PC-9 (cell line): ENCODE data around the gene SEMA4F. TPM values are rescaled to one million over a fixed set of nuclear protein-coding genes. Genes with fewer than 3 reads are reported as not detected.

Experiments
- BruUV-seq: library from RNA; stranded (reverse); fragments of 400-500 nt; replicated peaks from 2 replicates; lab custom pipeline; 2021; lab: Mats Ljungman, UMichigan
- CTCF ChIA-PET: fragments of 300-600 bp; sonication (Branson Sonifier 250); formaldehyde crosslinking; loops from one replicate; lab custom pipeline; 2022; ENCODE audit warnings: antibody characterized with exemption; lab: Charles Lee
- POLR2A ChIA-PET: fragments of 300-600 bp; sonication (Branson Sonifier 250); formaldehyde crosslinking; loops from one replicate; lab custom pipeline; 2022; ENCODE audit warnings: antibody characterized with exemption; ENCODE audit not compliant: unreplicated experiment; lab: Charles Lee
- DNase-seq, 2 experiments: peaks; one replicate each; pipeline versions ENCODE4 v3.0.0 to v3.0.0-alpha.2; 2015 to 2022; ENCODE audit warnings: mixed read lengths in 1 of 2
- H2AFZ ChIP-seq: fragments of 200-600 bp; sonication (generic); 2 replicates; pipeline ENCODE4 v1.8.1; 2017; ENCODE audit warnings: antibody characterized with exemption
- H3F3A ChIP-seq: fragments of 200-600 bp; sonication (generic); 2 replicates; pipeline ENCODE4 v1.8.1; 2017; ENCODE audit warnings: antibody characterized with exemption, mild to moderate bottlenecking, low read depth; ENCODE audit not compliant: insufficient read depth
- H3K27ac ChIP-seq: fragments of 200-600 bp; sonication (generic); 2 replicates; pipeline ENCODE4 v1.6.1; 2016; ENCODE audit warnings: mixed run types
- H3K27me3 ChIP-seq: fragments of 200-600 bp; sonication (generic); 2 replicates; pipeline ENCODE4 v1.6.1; 2016; ENCODE audit warnings: low read depth, mixed run types; ENCODE audit not compliant: insufficient read depth
- H3K36me3 ChIP-seq: fragments of 200-600 bp; sonication (generic); 2 replicates; pipeline ENCODE4 v1.6.1; 2016; ENCODE audit warnings: low read depth, mixed run types
- H3K4me1 ChIP-seq: fragments of 200-600 bp; sonication (generic); replicated peaks from 2 replicates; pipeline ENCODE4 v1.6.1; 2016; ENCODE audit warnings: mixed run types; ENCODE audit not compliant: insufficient read depth
- H3K4me2 ChIP-seq: fragments of 200-600 bp; sonication (generic); 2 replicates; pipeline ENCODE4 v1.6.1; 2017; ENCODE audit warnings: mixed run types
- H3K4me3 ChIP-seq: fragments of 200-600 bp; sonication (generic); 2 replicates; pipeline ENCODE4 v1.6.1; 2016; ENCODE audit warnings: mixed run types
- H3K79me2 ChIP-seq: fragments of 200-600 bp; sonication (generic); 2 replicates; pipeline ENCODE4 v1.6.1; 2017; ENCODE audit warnings: low read depth, mixed run types
- H3K9me2 ChIP-seq: fragments of 200-600 bp; sonication (generic); 2 replicates; pipeline ENCODE4 v1.8.1; 2017; ENCODE audit warnings: mild to moderate bottlenecking; ENCODE audit not compliant: insufficient read depth
- H3K9me3 ChIP-seq: fragments of 200-600 bp; sonication (generic); 2 replicates; pipeline ENCODE4 v1.8.1; 2016; ENCODE audit warnings: low read depth; ENCODE audit not compliant: insufficient read depth
- H4K20me1 ChIP-seq: fragments of 200-600 bp; sonication (generic); 2 replicates; pipeline ENCODE4 v1.8.1; 2017; ENCODE audit not compliant: insufficient read depth
- EZH2 ChIP-seq: fragments of 200-600 bp; sonication (generic); IDR thresholded peaks from 2 replicates; pipeline ENCODE4 v1.8.0; 2017; ENCODE audit warnings: antibody characterized with exemption, low read depth
- intact Hi-C: fragments of 100-400 bp; cut with micrococcal nuclease; formaldehyde crosslinking; loops from one replicate; pipeline ENCODE4 v1.10.0; 2022; ENCODE audit not compliant: unreplicated experiment
- total RNA-seq: library from RNA; stranded (reverse); gene quantifications from 2 replicates; pipeline ENCODE4 v1.2.3, GENCODE V29; 2021
- TF ChIP-seq, protein P1 (sequence below): fragments of 200-600 bp; sonication (generic); conservative IDR thresholded peaks from 2 replicates; pipeline ENCODE4 v1.6.1; 2017; ENCODE audit warnings: mixed run types, antibody characterized with exemption, mild to moderate bottlenecking, moderate library complexity

Gene SEMA4F
- total RNA-seq, 1 experiment from 2014 or later = 12.3 TPM

DNA sequence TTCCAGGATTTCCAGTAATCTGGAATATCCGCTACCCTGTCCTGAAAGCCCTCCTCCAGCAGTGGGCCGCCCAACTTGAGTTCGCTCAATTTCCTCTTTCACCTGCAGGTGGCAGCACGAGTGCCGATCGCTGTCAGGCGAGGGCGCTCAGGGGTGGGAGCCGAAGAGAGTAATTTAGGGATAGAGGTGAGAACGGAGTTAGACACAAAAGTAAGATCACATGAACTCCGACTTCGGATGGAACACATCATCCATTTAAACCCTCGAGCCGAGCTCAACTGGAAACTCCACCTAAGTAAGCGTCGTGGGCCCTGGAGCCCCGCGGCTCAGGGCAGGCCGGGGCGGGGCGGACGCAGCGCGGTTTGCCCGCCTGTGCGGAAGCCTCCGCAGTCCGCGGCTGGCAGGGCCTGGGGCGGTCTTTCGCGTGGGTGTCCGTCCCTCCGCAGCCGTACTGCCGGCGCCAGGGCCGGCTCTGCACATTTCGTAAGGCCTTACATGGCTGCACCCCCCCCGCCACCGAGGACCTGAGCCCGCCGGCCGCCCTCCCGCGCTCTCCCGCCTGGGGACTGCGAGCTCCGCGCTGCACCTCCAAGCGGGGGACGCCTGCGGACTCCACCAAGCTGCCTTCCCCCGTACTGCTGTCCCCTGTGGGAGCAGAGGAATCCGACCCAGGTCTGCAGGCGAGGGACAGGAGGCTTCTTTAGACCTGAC, 61.2 kb downstream of the SEMA4F start:
- H3K27ac ChIP-seq = peak overlapping the region; percentile 43
- no peaks in the 10 kb centered on the region for H3K9me2 ChIP-seq
- H3K4me2 ChIP-seq = peak overlapping the region; percentile 79
- H2AFZ ChIP-seq = peak overlapping the region; percentile 87
- H4K20me1 ChIP-seq = no peaks in the 10 kb centered on the region
- peak; percentile 77 to 80 for DNase-seq
- POLR2A ChIA-PET = no interaction called here
- H3K4me1 ChIP-seq = peaks cover 50% of the 10 kb centered on the region
- TSS peak; percentile 29 for BruUV-seq
- H3K9me3 ChIP-seq = no peaks in the 10 kb centered on the region; the same call in 1 of the 2 replicates
- TF ChIP-seq, protein P1, sequence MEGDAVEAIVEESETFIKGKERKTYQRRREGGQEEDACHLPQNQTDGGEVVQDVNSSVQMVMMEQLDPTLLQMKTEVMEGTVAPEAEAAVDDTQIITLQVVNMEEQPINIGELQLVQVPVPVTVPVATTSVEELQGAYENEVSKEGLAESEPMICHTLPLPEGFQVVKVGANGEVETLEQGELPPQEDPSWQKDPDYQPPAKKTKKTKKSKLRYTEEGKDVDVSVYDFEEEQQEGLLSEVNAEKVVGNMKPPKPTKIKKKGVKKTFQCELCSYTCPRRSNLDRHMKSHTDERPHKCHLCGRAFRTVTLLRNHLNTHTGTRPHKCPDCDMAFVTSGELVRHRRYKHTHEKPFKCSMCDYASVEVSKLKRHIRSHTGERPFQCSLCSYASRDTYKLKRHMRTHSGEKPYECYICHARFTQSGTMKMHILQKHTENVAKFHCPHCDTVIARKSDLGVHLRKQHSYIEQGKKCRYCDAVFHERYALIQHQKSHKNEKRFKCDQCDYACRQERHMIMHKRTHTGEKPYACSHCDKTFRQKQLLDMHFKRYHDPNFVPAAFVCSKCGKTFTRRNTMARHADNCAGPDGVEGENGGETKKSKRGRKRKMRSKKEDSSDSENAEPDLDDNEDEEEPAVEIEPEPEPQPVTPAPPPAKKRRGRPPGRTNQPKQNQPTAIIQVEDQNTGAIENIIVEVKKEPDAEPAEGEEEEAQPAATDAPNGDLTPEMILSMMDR = peak; percentile 97
- TF ChIP-seq EZH2 = no peak
- intact Hi-C loops = loop anchor here (1.0 to 2.0 kb wide), 3 partner anchors 120 to 161 kb away; no protein-coding TSS in a partner anchor
- no peaks in the 10 kb centered on the region for H3K79me2 ChIP-seq
- no peaks in the 10 kb centered on the region for H3K27me3 ChIP-seq
- CTCF ChIA-PET = interaction anchor here (0.6 to 1.0 kb wide), 3 partner anchors 10 to 134 kb away, joined by 3 to 4 read pairs (median 3); no protein-coding TSS in a partner anchor
- peak overlapping the region; percentile 72 for H3K4me3 ChIP-seq
- no peaks in the 10 kb centered on the region for H3K36me3 ChIP-seq
- H3F3A ChIP-seq = peaks cover 15% of the 10 kb centered on the region; the same call in 1 of the 2 replicates

DNA sequence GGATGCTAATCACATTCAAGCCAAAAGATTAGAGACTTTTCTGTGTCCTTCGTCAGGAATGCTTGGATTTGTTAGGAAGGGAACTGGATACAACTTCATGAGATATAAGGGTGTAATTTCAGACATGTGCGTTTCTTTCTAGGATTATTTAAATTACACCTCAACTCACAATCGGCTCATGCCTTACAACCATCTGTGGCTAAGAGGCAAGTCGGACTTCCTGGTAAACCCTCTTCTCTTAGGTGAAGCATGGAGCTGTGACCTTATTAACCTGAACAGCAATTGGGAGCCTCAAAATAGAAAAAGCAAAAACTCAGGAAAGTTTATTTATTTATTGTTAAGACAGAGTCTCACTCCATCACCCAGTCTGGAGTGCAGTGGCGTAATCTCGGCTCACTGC, 61.8 kb downstream of the SEMA4F start:
- CTCF ChIA-PET = interaction anchor here (0.6 to 0.9 kb wide), 3 partner anchors 10 to 131 kb away, joined by 3 read pairs; no protein-coding TSS in a partner anchor
- H3K4me1 ChIP-seq = peaks cover 50% of the 10 kb centered on the region
- peak overlapping the region; percentile 79 for H3K4me2 ChIP-seq
- TF ChIP-seq, protein P1 = no peak
- no peak for TF ChIP-seq EZH2
- no peaks in the 10 kb centered on the region for H3K9me2 ChIP-seq
- peak overlapping the region; percentile 87 for H2AFZ ChIP-seq
- intact Hi-C loops = loop anchor here (1.0 to 2.0 kb wide), 3 partner anchors 119 to 160 kb away; no protein-coding TSS in a partner anchor
- H3K4me3 ChIP-seq = peak overlapping the region; percentile 72
- peak overlapping the region; percentile 43 for H3K27ac ChIP-seq
- no peaks in the 10 kb centered on the region for H3K79me2 ChIP-seq
- H4K20me1 ChIP-seq = no peaks in the 10 kb centered on the region
- H3K9me3 ChIP-seq = no peaks in the 10 kb centered on the region; the same call in 1 of the 2 replicates
- POLR2A ChIA-PET = no interaction called here
- no TSS peak for BruUV-seq
- H3K27me3 ChIP-seq = no peaks in the 10 kb centered on the region
- peaks cover 15% of the 10 kb centered on the region; the same call in 1 of the 2 replicates for H3F3A ChIP-seq
- no peaks in the 10 kb centered on the region for H3K36me3 ChIP-seq
- DNase-seq = no peak

DNA sequence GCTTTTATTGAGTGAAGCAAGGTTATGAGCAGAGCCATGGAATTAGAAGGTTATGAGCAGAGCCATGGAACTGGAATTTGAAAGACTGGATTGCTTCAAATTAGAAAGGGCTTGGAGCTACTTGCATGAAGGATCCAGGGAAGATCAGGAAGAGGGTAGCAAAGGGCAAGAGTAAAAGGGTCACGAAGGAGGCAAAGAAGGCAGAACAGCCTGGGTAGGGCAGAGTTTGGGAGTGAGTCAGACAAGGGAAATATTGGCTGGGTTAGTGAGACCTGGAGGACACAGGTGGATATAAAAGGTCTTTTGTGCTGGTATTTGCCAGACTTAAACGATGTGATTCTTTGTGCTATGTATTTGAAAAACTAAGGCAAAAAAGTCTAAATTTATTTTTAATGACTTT, 65.0 kb downstream of the SEMA4F start:
- H3K4me1 ChIP-seq = peaks cover 43% of the 10 kb centered on the region
- no peaks in the 10 kb centered on the region for H3K27me3 ChIP-seq
- BruUV-seq = no TSS peak
- H3K9me2 ChIP-seq = no peaks in the 10 kb centered on the region
- no peaks in the 10 kb centered on the region for H3K9me3 ChIP-seq
- H3K27ac ChIP-seq = peak overlapping the region; percentile 18
- no peaks in the 10 kb centered on the region for H3K36me3 ChIP-seq
- no peak overlapping the region for H2AFZ ChIP-seq
- no peaks in the 10 kb centered on the region for H3K79me2 ChIP-seq
- CTCF ChIA-PET = no interaction called here
- TF ChIP-seq, protein P1 = no peak
- TF ChIP-seq EZH2 = no peak
- intact Hi-C loops = no loop called here
- POLR2A ChIA-PET = no interaction called here
- peaks cover 15% of the 10 kb centered on the region; the same call in 1 of the 2 replicates for H3F3A ChIP-seq
- H3K4me2 ChIP-seq = peak overlapping the region; percentile 49
- DNase-seq = peak in 1 of 2 experiments; percentile 49
- H4K20me1 ChIP-seq = no peaks in the 10 kb centered on the region
- no peak overlapping the region for H3K4me3 ChIP-seq
